HEK293 (cell line): Measurements from ENCODE around the gene TRPC4AP.

ENCODE experiments used
- CTCF ChIP-seq: fragments of 450-650 bp; formaldehyde crosslinking; IDR thresholded peaks from 2 replicates; pipeline ENCODE4 v1.5.1; 2016; ENCODE audit warnings: missing biosample characterization, missing genetic modification characterization
- YY1 ChIP-seq: fragments of 450-650 bp; formaldehyde crosslinking; IDR thresholded peaks from 2 replicates; pipeline ENCODE4 v1.5.1; 2018; ENCODE audit warnings: missing biosample characterization, missing genetic modification characterization
- ZNF138 ChIP-seq: fragments of 450-650 bp; formaldehyde crosslinking; IDR thresholded peaks from 2 replicates; pipeline ENCODE4 v1.5.1; 2016; ENCODE audit warnings: missing biosample characterization, missing genetic modification characterization, borderline replicate concordance
- ZNF175 ChIP-seq: fragments of 450-650 bp; formaldehyde crosslinking; IDR thresholded peaks from 2 replicates; pipeline ENCODE4 v1.5.1; 2016; ENCODE audit warnings: missing biosample characterization, missing genetic modification characterization
- ZNF416 ChIP-seq: fragments of 450-650 bp; formaldehyde crosslinking; IDR thresholded peaks from 2 replicates; pipeline ENCODE4 v1.5.1; 2016; ENCODE audit warnings: missing biosample characterization, missing genetic modification characterization
- ZNF645 ChIP-seq: fragments of 450-650 bp; formaldehyde crosslinking; IDR thresholded peaks from 2 replicates; pipeline ENCODE4; 2016; ENCODE audit warnings: missing biosample characterization, missing genetic modification characterization
- ZNF747 ChIP-seq: fragments of 450-650 bp; formaldehyde crosslinking; IDR thresholded peaks from 2 replicates; pipeline ENCODE4 v1.5.1; 2016; ENCODE audit warnings: missing biosample characterization, missing genetic modification characterization

- no peak for TF ChIP-seq ZNF175
- TF ChIP-seq ZNF138 = no peak
- no peak for TF ChIP-seq ZNF747 (tag by site-specific recombination)
- no peak for TF ChIP-seq CTCF (tag by site-specific recombination)
- TF ChIP-seq YY1 (tag by site-specific recombination) = no peak
- TF ChIP-seq ZNF645 (tag by site-specific recombination) = no peak
- no peak for TF ChIP-seq ZNF416 (tag by site-specific recombination)
Observed at GRCh38 chr20:35023624-35024023, 69.0 kb downstream of the TRPC4AP start.
